Osteoblast (primary cell): ENCODE results near the gene ST6GALNAC1. TPM values are rescaled to one million over a fixed set of nuclear protein-coding genes. Genes with fewer than 3 reads are reported as not detected.
"Not testable (repeated sequence)": the region's sequence is repeated elsewhere in the genome, so short reads cannot be mapped to it uniquely, and the experiment has no call there.

Experiments used
- DNase-seq: peaks from one replicate; pipeline ENCODE4 v3.0.0; 2011; ENCODE audit warnings: low spot score, mixed read lengths; ENCODE audit not compliant: insufficient read length; ENCODE audit errors: missing footprints
- H2AFZ ChIP-seq: 2 replicates; pipeline ENCODE4 v1.6.0; 2011; ENCODE audit warnings: mild to moderate bottlenecking, low read length
- H3K27ac ChIP-seq: 2 replicates; pipeline ENCODE4 v1.5.1; 2011; ENCODE audit warnings: mild to moderate bottlenecking, low read depth, low read length, moderate library complexity
- H3K27me3 ChIP-seq: 2 replicates; pipeline ENCODE4 v1.6.0; 2012; ENCODE audit warnings: mild to moderate bottlenecking, control low read depth, inconsistent platforms, low read length, moderate library complexity; ENCODE audit not compliant: insufficient read depth
- H3K36me3 ChIP-seq: 2 replicates; pipeline ENCODE4 v1.5.1; 2011; ENCODE audit warnings: mild to moderate bottlenecking, low read length, control low read depth, moderate library complexity; ENCODE audit not compliant: insufficient read depth
- H3K4me1 ChIP-seq: 2 replicates; pipeline ENCODE4 v1.5.1; 2011; ENCODE audit warnings: mild to moderate bottlenecking, low read length, control low read depth, moderate library complexity; ENCODE audit not compliant: insufficient read depth
- H3K4me2 ChIP-seq: 2 replicates; pipeline ENCODE4 v1.6.0; 2011; ENCODE audit warnings: mild to moderate bottlenecking, low read length; ENCODE audit not compliant: insufficient read depth
- H3K4me3 ChIP-seq: fragments of 200-600 bp; sonication (generic); 3 replicates; pipeline ENCODE4 v1.5.1; 2012; ENCODE audit warnings: mild to moderate bottlenecking, low read length, inconsistent platforms; ENCODE audit not compliant: insufficient read depth
- H3K79me2 ChIP-seq: 2 replicates; pipeline ENCODE4 v1.6.0; 2012; ENCODE audit warnings: mild to moderate bottlenecking, low read length, control low read depth, inconsistent platforms; ENCODE audit not compliant: insufficient read depth
- H3K9me3 ChIP-seq: 2 replicates; pipeline ENCODE4 v1.5.1; 2011; ENCODE audit warnings: low read depth, low read length, control low read depth
- H4K20me1 ChIP-seq: 2 replicates; pipeline ENCODE4 v1.6.0; 2012; ENCODE audit warnings: mild to moderate bottlenecking, low read length, control low read depth; ENCODE audit not compliant: insufficient read depth
- CTCF ChIP-seq: IDR thresholded peaks from 2 replicates; pipeline ENCODE4 v1.5.1; 2011; ENCODE audit warnings: mild to moderate bottlenecking, low read depth, low read length, moderate library complexity; ENCODE audit errors: extremely low read depth
- total RNA-seq: library from RNA; depleted of rRNA; stranded (reverse); fragments of >200 nt; gene quantifications from 2 replicates; pipeline ENCODE4 v1.2.3, GENCODE V29; 2012

ST6GALNAC1 gene
- total RNA-seq, 1 donor: 0.72 TPM

- no peaks in the 10 kb centered on the region for H3K79me2 ChIP-seq
- no peaks in the 10 kb centered on the region for H4K20me1 ChIP-seq
- H3K36me3 ChIP-seq: no peaks in the 10 kb centered on the region
- no peaks in the 10 kb centered on the region for H3K9me3 ChIP-seq
- no peak overlapping the region for H3K4me3 ChIP-seq
- no peak overlapping the region for H2AFZ ChIP-seq
- no peak overlapping the region for H3K27ac ChIP-seq
- peaks cover 23% of the 10 kb centered on the region for H3K27me3 ChIP-seq
- no peak for TF ChIP-seq CTCF
- no peak overlapping the region for H3K4me2 ChIP-seq
- no peak for DNase-seq
- H3K4me1 ChIP-seq: peaks cover under 1% of the 10 kb centered on the region
These were observed 2.8 kb downstream of the ST6GALNAC1 start for GRCh38 chr17:76640550-76641380.

- no peak overlapping the region for H2AFZ ChIP-seq
- no peak overlapping the region for H3K4me3 ChIP-seq
- no peaks in the 10 kb centered on the region for H3K9me3 ChIP-seq
- H3K4me1 ChIP-seq: peaks cover 10% of the 10 kb centered on the region
- H4K20me1 ChIP-seq: no peaks in the 10 kb centered on the region
- no peak overlapping the region for H3K27ac ChIP-seq
- no peaks in the 10 kb centered on the region for H3K36me3 ChIP-seq
- no peaks in the 10 kb centered on the region for H3K79me2 ChIP-seq
- no peak for DNase-seq
- TF ChIP-seq CTCF: no peak
- no peak overlapping the region for H3K4me2 ChIP-seq
- H3K27me3 ChIP-seq: peaks cover 13% of the 10 kb centered on the region
These were observed 5.3 kb downstream of the ST6GALNAC1 start for GRCh38 chr17:76638263-76638662.

- peaks cover 10% of the 10 kb centered on the region for H3K4me1 ChIP-seq
- not testable (repeated sequence) for H3K4me3 ChIP-seq, H2AFZ ChIP-seq, DNase-seq, H3K9me3 ChIP-seq, H3K27ac ChIP-seq, H3K4me2 ChIP-seq, H3K36me3 ChIP-seq, H4K20me1 ChIP-seq, H3K79me2 ChIP-seq
- peaks cover 16% of the 10 kb centered on the region for H3K27me3 ChIP-seq
These were observed 6.9 kb downstream of the ST6GALNAC1 start for GRCh38 chr17:76636486-76637206.

GRCh38 chr17:76635659-76636360 is 7.7 kb downstream of the ST6GALNAC1 start:
- peak; percentile 83 for DNase-seq
- H3K27me3 ChIP-seq: peaks cover 13% of the 10 kb centered on the region
- H3K4me3 ChIP-seq: no peak overlapping the region
- H2AFZ ChIP-seq: no peak overlapping the region
- H3K9me3 ChIP-seq: no peaks in the 10 kb centered on the region
- no peak for TF ChIP-seq CTCF
- no peak overlapping the region for H3K27ac ChIP-seq
- no peaks in the 10 kb centered on the region for H4K20me1 ChIP-seq
- H3K36me3 ChIP-seq: no peaks in the 10 kb centered on the region
- H3K4me1 ChIP-seq: peaks cover 10% of the 10 kb centered on the region
- H3K79me2 ChIP-seq: no peaks in the 10 kb centered on the region
- H3K4me2 ChIP-seq: no peak overlapping the region
